ENCODE measurements around the gene MUC12.
A peak's percentile ranks its signal among the peaks of the same experiment; 100 is the strongest.

- TF ChIP-seq CTCF (IDR thresholded peaks at IDR 0.05; ENCODE audit: borderline replicate concordance, extremely low read depth, low read length, poor library complexity, severe bottlenecking) (peak; percentile 61), EZH2 (IDR thresholded peaks at IDR 0.05; ENCODE audit: borderline replicate concordance, low read depth, low read length, severe bottlenecking) (no peak)
These were observed 3.4 kb upstream of the MUC12 start for GRCh38 chr7:100965723-100966541.
